B cell (primary cell): ENCODE data around the gene SEZ6L2. TPM values are rescaled to one million over a fixed set of nuclear protein-coding genes. Genes with fewer than 3 reads are reported as not detected.

ENCODE experiments used
- ATAC-seq: fragments of 200-7000 bp; cut with Tn5 transposase; one replicate; pipeline ENCODE4 v1.10.0; 2021; ENCODE audit warnings: low read depth, mild to moderate bottlenecking, moderate number of reproducible peaks, moderate library complexity
- CTCF ChIA-PET: fragments of 350-600 bp; sonication (Branson Sonifier 250); formaldehyde crosslinking; loops from one replicate; lab custom pipeline; 2021; ENCODE audit warnings: antibody characterized with exemption, inconsistent platforms; lab: Charles Lee
- POLR2A ChIA-PET: fragments of 350-600 bp; sonication (Branson Sonifier 250); formaldehyde crosslinking; loops from one replicate; lab custom pipeline; 2021; ENCODE audit warnings: antibody characterized with exemption; lab: Charles Lee
- DNase-seq: peaks from one replicate; pipeline ENCODE4 v3.0.0; 2013
- H2AFZ ChIP-seq: 2 replicates; pipeline ENCODE4 v1.6.1; 2012; ENCODE audit warnings: mild to moderate bottlenecking, low read depth, low read length; ENCODE audit not compliant: insufficient read depth, poor library complexity, severe bottlenecking
- H3K27ac ChIP-seq, 2 donors: 1 replicate in 1 of 2; 2 replicates in 1 of 2; pipeline ENCODE4 v1.5.1; 2012 to 2013; ENCODE audit warnings: low read length in 2 of 2, mild to moderate bottlenecking in 2 of 2, moderate library complexity in 1 of 2
- H3K27me3 ChIP-seq, 4 experiments: fragments of 200-600 bp in 1 of 4; sonication (generic) in 1 of 4; replicated peaks in 1 of 4; 1 replicate in 2 of 4; 2 replicates in 2 of 4; pipeline versions ENCODE4 v1.6.1 to v1.7.0; 2013 to 2016; ENCODE audit warnings: low read length in 3 of 4, mild to moderate bottlenecking in 2 of 4, mixed read lengths in 1 of 4, moderate library complexity in 1 of 4; ENCODE audit not compliant: insufficient read depth in 4 of 4, control insufficient read depth in 3 of 4; ENCODE audit errors: control extremely low read depth in 1 of 4
- H3K36me3 ChIP-seq, 2 experiments: replicated peaks in 1 of 2; 1 replicate in 1 of 2; 2 replicates in 1 of 2; pipeline versions ENCODE4 v1.6.1 to v1.7.1; 2013; ENCODE audit warnings: low read length in 1 of 2; ENCODE audit not compliant: insufficient read depth in 2 of 2, control insufficient read depth in 1 of 2; ENCODE audit errors: control extremely low read depth in 1 of 2, extremely low read depth in 1 of 2
- H3K4me1 ChIP-seq, 2 donors: fragments of 200-600 bp in 1 of 2; sonication (generic) in 1 of 2; 1 replicate in 1 of 2; 2 replicates in 1 of 2; pipeline versions ENCODE4 v1.5.1 to v1.6.1; 2013 to 2017; ENCODE audit warnings: low read length in 2 of 2; ENCODE audit not compliant: control insufficient read depth in 2 of 2, insufficient read depth in 2 of 2
- H3K4me2 ChIP-seq: replicated peaks from 2 replicates; pipeline ENCODE3; 2012; ENCODE audit warnings: mild to moderate bottlenecking, low read depth, low read length; ENCODE audit not compliant: poor library complexity, severe bottlenecking
- H3K4me3 ChIP-seq, 5 experiments: fragments of 200-600 bp in 1 of 5; sonication (generic) in 1 of 5; 1 replicate in 3 of 5; 2 replicates in 2 of 5; pipeline versions ENCODE4 v1.5.1 to v1.7.0; 2011 to 2016; ENCODE audit warnings: low read length in 4 of 5, mild to moderate bottlenecking in 4 of 5, low read depth in 2 of 5, control low read depth in 1 of 5, moderate library complexity in 1 of 5; ENCODE audit not compliant: insufficient read depth in 1 of 5; ENCODE audit errors: control extremely low read depth in 1 of 5, extremely low read depth in 1 of 5
- H3K79me2 ChIP-seq: fragments of 200-600 bp; sonication (generic); one replicate; pipeline ENCODE4 v1.6.0; 2016; ENCODE audit warnings: low read length; ENCODE audit not compliant: control insufficient read depth, insufficient read depth
- H3K9ac ChIP-seq: fragments of 200-600 bp; sonication (generic); 2 replicates; pipeline ENCODE4 v1.6.1; 2017; ENCODE audit warnings: mild to moderate bottlenecking, low read length, moderate library complexity
- H3K9me3 ChIP-seq, 3 donors: one replicate each; pipeline versions ENCODE4 v1.6.1 to v1.7.1; 2013; ENCODE audit warnings: low read length in 2 of 3; ENCODE audit not compliant: control insufficient read depth in 2 of 3, insufficient read depth in 1 of 3; ENCODE audit errors: control extremely low read depth in 1 of 3
- H4K20me1 ChIP-seq: 2 replicates; pipeline ENCODE4 v1.6.0; 2012; ENCODE audit warnings: mild to moderate bottlenecking, low read length; ENCODE audit not compliant: insufficient read depth, control insufficient read depth, poor library complexity, severe bottlenecking
- H3K27ac Mint-ChIP-seq: one replicate; pipeline ENCODE4 v1.8.0; 2021; ENCODE audit warnings: mixed read lengths
- H3K27me3 Mint-ChIP-seq: one replicate; pipeline ENCODE4 v1.8.0; 2021; ENCODE audit warnings: mixed read lengths
- H3K4me1 Mint-ChIP-seq: one replicate; pipeline ENCODE4 v1.8.0; 2021; ENCODE audit warnings: mixed read lengths
- H3K4me3 Mint-ChIP-seq: one replicate; pipeline ENCODE4 v1.8.0; 2021; ENCODE audit warnings: mixed read lengths
- H3K9me3 Mint-ChIP-seq: one replicate; pipeline ENCODE4 v1.8.0; 2022; ENCODE audit warnings: mixed read lengths; ENCODE audit not compliant: insufficient read depth
- CTCF ChIP-seq: fragments of 200-600 bp; IDR thresholded peaks from one replicate; pipeline ENCODE4 v1.8.0; 2022; ENCODE audit warnings: antibody characterized with exemption, mild to moderate bottlenecking
- EZH2 ChIP-seq: IDR thresholded peaks from 2 replicates; pipeline ENCODE4 v1.6.1; 2012; ENCODE audit warnings: borderline replicate concordance, low read depth, mild to moderate bottlenecking, moderate library complexity, low read length; ENCODE audit not compliant: insufficient read depth, poor library complexity, severe bottlenecking
- WGBS: methylation state at CpG from one replicate; pipeline ENCODE4 v1.1.5; 2013; ENCODE audit warnings: missing lambda C conversion rate; ENCODE audit not compliant: insufficient coverage; 5-methylcytosine and 5-hydroxymethylcytosine counted together
- intact Hi-C: fragments of 100-400 bp; cut with micrococcal nuclease; formaldehyde crosslinking; loops from one replicate; pipeline ENCODE4 v1.10.0; 2022
- polyA plus RNA-seq: library from polyadenylated mRNA; depleted of rRNA; stranded (reverse); fragments of >200 nt; gene quantifications from 2 replicates; pipeline ENCODE4 v1.2.3, GENCODE V29; 2012
- total RNA-seq, 2 donors: library from RNA; stranded (reverse); fragments of 120-200 nt in 1 of 2; gene quantifications; 1 replicate in 1 of 2; 2 replicates in 1 of 2; pipeline versions ENCODE4 v1.2.3 to v1.2.4, GENCODE V29; 2013 to 2022

SEZ6L2 gene
- total and polyA plus RNA-seq, 2 donors (not counting 1 experiment from before 2014, with no cell fraction given) = 0.10 TPM; not detected in 1

GRCh38 chr16:29943846-29944799, 44.8 kb upstream of the SEZ6L2 start:
- H3K4me3 Mint-ChIP-seq = no peak overlapping the region
- WGBS = 93% methylated on average over 8 of the region's 11 CpGs
- POLR2A ChIA-PET = no interaction called here

More at GRCh38 chr16:29943846-29944799, 44.8 kb upstream of the SEZ6L2 start:
- H3K9me3 Mint-ChIP-seq = peaks cover 3% of the 10 kb centered on the region
- DNase-seq (no peak), ATAC-seq (no peak)
- H3K9ac ChIP-seq = no peak overlapping the region
- no peak overlapping the region for H2AFZ ChIP-seq
- H3K27me3 Mint-ChIP-seq = peaks cover 15% of the 10 kb centered on the region
- no peak overlapping the region for H3K4me2 ChIP-seq
- no peaks in the 10 kb centered on the region for H3K79me2 ChIP-seq
- no peaks in the 10 kb centered on the region for H4K20me1 ChIP-seq
- no peak overlapping the region for H3K27ac Mint-ChIP-seq
- CTCF ChIA-PET = no interaction called here
- H3K4me1 Mint-ChIP-seq = no peaks in the 10 kb centered on the region
- no peak overlapping the region for H3K4me3 ChIP-seq
- no peak overlapping the region for H3K27ac ChIP-seq
- H3K9me3 ChIP-seq = peaks cover 0 to 4% (median 4%) of the 10 kb centered on the region in 3 donors
- intact Hi-C loops = no loop called here
- no peak for TF ChIP-seq CTCF
- TF ChIP-seq EZH2 = no peak
- H3K27me3 ChIP-seq = peaks cover 0 to 18% (median 6%) of the 10 kb centered on the region in 4 experiments
- no peaks in the 10 kb centered on the region for H3K36me3 ChIP-seq
- no peaks in the 10 kb centered on the region for H3K4me1 ChIP-seq
